Stimulated activated naive CD4-positive, alpha-beta T cell (primary cell): ENCODE measurements around the gene NAT9.

Experiments
- DNase-seq, 6 experiments: peaks; one replicate each; lab custom pipeline; 2025; lab: John Stamatoyannopoulos, UW

Gene NAT9

GRCh38 chr17:74729368-74729767 lies 46.8 kb downstream of the NAT9 start:
- DNase-seq, result no peak

- no peak for DNase-seq
These were observed 47.5 kb downstream of the NAT9 start for GRCh38 chr17:74728702-74729075.

GRCh38 chr17:74728033-74728701 lies 48.0 kb downstream of the NAT9 start:
- DNase-seq, result no peak

GRCh38 chr17:74725111-74725510 lies 51.0 kb downstream of the NAT9 start:
- no peak for DNase-seq

- DNase-seq, result no peak
These were observed 52.3 kb downstream of the NAT9 start for GRCh38 chr17:74723891-74724290.

GRCh38 chr17:74722782-74723181 lies 53.4 kb downstream of the NAT9 start:
- no peak for DNase-seq
